Head of caudate nucleus (tissue), 42 donors: ENCODE data around the gene PDGFB.
A peak's percentile ranks its signal among the peaks of the same experiment; 100 is the strongest.

ENCODE experiments used
- DNase-seq, 42 donors: peaks; one replicate each; pipeline versions ENCODE4 v3.0.0 to v3.0.0-alpha.2; 2020 to 2021; ENCODE audit warnings: mixed read lengths in 7 of 42
- intact Hi-C: fragments of 100-400 bp; cut with DNase I; formaldehyde crosslinking; loops from one replicate; pipeline ENCODE4 v1.15.0; 2022

PDGFB gene

DNA sequence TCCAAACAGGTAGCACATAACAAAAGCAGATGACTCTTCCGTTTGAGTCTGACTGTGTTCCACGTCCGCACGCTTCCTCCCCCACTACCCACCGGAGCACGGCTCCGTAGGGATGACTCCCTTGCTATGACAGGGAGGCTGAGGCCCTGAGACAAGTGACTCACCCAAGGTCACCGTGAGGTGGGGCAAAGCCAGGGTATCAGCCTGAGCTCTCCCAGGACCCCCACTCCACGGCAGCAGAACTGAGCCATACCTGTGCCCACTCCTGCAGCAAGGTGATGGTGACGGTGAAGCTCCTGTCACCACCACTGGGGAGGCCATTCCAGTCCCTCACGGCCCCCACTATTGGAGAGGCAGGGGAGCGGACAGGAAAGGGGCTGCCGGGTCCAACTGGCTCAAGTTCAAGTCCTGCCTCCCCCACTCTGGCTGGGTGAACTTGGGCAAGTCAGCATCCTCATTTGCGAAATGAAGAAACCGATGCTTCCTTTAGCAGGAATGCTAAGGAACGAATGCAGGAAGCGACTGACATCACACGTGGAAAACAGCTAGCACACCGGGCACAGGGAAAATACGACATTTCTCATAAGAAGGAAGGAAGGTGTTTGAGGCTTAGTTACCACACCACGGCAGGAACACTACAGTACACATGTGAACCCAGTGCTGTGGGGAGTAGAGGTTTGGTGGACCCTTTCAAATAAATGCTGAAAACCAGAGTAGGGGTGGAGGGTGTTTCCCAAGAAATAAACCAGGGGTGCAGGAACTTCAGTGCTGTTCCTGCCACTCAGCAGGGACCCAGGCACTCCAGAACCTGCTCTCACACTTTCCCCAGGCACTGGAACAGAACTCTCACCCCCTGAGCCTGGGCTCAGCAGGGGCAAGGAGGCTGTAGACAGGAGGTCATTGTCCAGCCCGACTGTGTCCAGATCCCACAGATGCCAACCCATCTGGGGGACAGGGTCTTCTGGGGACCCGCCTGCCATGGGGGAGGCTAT, 59.9 kb downstream of the PDGFB start:
- intact Hi-C loops: no loop called here
- DNase-seq: peak in 1 of 42 donors; percentile 6

DNA sequence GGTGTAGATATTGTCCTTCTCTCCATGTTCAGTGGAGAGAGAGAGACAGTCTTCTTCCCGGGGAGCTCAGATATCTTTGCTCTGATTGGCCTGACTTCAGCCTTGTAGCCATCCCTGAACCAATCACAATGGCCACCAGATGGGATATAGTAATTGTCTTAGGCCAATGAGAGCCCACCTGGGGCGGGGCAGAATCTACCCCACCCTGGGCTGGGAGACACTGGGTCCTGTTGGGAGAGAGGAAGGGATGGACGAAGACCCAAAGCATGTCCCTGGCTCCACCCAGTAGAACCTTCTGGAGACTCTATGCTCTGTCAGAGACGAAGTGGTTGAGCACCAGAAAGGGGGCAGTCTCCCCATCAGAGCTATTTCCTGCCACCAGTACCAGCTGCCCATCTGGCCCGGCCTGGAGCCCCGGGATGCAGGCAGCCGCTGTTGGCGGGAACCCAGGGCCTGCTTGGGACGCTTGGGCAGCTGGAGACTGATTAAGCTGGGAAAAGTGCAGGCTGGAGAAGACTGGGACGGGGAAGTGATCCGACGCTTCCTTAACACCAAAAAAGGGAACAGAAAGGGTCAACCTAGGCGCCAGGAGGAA, 60.7 kb downstream of the PDGFB start:
- DNase-seq: peak; percentile 9 to 82 (median 54)
- intact Hi-C loops: no loop called here

DNA sequence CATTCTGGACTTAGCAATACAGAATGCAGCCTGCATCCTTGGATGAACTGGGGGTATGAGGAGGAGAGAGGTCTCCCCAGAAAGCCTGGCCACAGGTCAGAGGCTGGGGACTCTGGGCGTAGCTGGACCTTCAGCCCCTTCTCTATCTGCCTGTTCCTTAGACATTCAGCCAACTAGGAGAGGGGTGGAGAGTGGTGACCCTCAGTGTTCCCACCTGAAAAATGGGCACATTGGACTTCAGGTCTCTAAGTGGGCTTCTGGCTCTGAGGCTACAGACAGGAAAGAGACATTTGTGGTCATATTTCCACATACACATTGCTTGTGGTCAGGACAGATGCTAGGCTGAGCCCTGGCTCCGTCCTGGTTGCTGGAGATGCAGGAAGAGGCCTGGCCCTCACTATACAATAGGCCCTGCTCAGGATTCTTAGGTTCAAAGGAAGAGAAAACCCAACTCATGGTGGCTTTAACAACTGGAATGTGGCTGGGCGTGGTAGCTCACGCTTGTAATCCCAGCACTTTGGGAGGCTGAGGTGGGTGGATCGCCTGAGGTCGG, 62.2 kb downstream of the PDGFB start:
- intact Hi-C loops: no loop called here
- DNase-seq: peak in 5 of 42 donors; percentile 3 to 18 (median 5)

DNA sequence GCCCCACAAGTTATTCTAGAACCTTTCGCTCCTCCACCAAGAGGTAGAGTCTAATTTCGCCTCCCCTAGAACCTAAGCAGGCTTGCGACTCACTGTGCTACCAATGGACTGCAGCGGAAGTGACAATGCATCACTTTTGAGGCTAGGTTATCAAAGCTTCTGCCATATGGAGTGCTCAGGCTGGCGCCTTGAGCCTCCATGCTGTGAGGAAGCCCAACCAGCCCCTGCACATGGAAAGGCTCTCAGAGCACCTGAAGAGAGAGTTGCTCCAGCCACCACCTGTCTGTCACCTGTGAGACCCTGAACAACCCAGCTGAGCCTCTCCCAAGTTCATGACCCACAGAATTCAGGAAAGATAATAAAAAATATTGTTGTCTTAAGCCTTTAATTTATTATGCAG, 63.0 kb downstream of the PDGFB start:
- peak in 2 of 42 donors; percentile 2 to 21 for DNase-seq
- intact Hi-C loops: no loop called here

DNA sequence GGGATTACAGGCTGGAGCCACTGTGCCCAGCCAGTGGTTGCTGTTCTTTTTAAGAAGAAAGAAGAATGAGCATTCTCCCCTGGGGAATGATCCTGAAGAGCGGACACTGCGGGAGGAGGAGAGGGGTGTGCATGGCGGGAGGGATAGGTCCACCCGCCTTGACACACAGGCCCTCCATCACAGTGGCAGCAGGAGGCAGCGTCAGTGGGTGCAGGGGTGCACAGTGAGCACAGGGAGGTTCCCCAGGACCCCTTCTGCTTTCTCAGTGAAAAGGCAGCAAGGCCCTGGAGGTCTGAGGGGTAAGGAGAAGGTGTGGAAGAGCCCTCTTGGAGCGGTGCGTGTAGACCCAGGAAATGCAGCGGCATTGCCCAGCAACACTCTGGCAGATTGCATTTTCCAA, 63.4 kb downstream of the PDGFB start:
- intact Hi-C loops: no loop called here
- DNase-seq: peak in 3 of 42 donors; percentile 4 to 29 (median 5)

DNA sequence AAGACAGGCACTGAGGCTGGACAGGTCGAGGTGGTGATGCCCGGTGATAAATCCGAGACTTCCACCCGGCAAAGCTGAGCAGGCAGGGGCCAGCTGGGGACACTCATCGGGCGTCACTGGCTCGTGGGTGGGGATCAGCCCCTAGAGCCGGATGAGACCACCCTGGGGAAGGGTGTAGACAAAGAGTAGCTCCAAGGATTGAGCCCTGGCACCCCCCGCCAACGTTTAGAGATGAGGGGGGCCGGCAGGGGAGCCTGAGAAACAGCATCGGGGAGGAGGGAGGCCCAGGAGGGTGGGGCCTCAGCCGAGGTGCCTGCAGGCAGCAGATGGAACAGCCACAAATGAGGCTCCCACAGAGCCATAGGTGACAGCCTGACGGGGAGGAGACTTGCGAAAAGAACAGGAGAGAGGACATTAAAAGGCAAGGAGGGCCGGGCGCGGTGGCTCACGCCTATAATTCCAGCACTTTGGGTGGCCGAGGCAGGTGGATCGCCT, 64.9 kb downstream of the PDGFB start:
- DNase-seq: peak in 3 of 42 donors; percentile 3 to 29 (median 6)
- intact Hi-C loops: no loop called here

DNA sequence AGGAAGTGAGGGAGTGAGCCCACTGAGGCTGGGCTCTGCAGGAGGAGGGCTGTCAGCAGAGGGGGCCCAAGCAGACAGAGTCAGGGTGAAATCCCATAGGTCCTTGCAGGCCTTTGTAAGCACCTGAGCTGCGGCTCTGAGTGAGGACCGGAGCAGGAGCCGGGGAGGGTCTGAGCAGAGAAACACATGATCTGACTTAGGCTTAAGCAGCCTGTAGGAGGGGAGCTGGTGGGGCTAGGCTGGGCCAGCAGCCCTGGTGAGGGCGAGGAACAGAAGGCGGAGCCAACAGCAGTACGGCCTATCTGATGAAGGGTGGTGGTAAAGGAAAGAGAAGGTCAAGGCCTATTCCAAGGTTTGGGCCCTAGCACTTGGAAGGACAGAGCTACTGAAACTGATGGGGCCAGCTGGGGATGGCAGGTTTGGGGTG, 65.4 kb downstream of the PDGFB start:
- intact Hi-C loops: no loop called here
- peak in 3 of 42 donors; percentile 6 to 35 (median 6) for DNase-seq

DNA sequence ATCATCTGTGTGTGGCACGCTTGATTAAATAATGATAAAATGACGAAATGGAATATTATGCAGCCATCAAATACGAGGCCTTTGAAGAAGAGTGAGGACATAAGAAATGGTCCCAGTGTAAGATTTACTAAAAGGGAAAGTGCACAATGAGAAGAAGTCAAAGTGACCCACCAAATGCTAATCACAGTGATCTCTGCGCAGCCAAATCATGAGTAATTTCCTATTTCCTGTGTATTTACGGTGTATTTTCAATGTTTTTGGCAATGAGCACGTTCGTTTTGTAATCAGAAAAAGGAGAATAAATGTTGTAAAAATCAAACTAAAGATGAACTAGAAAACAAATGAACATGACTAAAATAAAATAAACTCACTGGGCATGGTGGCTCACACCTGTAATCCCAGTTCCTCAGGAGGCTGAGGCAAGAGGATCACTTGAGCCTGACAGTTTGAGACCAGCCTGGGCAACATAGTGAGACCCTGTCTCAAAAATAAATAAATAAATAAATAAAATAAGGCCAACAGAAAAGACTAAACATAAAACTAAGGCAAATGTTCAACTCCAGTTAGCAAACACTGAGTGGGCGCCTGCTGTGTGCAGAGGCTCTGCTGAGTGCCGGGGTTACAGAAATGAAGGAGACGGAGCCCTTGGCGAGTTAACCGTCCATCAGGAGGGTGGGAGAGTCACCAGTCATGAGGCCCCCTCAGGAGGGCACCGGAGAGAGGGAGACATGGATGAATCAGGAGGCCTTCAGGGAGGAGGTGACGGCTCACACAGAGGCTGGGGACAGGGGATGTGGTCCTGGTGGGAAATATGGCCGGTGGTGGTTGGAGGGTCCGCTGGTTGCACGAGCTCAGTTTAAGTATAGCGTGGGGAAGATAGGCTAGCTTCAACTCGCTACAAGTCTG, 66.3 kb downstream of the PDGFB start:
- intact Hi-C loops: no loop called here
- DNase-seq: peak in 2 of 42 donors; percentile 1 to 10

DNA sequence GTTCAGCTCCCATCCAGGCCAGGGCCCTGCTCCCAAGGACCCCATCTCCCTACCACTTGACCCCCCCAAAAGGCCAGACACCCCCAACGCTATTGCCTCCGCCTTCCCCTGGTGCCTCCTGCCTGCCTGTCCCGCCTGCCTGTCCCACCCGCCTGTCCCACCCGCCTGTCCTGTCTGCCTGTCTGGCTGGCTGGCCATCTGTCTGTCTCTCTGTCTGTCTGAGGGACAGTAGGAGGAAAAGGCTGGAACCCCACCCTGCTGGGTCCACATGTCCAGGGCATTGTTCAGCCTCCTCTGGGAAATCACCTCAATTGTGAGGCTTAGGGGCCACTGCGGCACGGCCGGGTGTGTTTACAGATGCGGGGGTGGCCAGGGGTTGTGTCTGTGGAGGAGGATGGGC, 67.0 kb downstream of the PDGFB start:
- intact Hi-C loops: no loop called here
- peak in 2 of 42 donors; percentile 1 to 11 for DNase-seq

DNA sequence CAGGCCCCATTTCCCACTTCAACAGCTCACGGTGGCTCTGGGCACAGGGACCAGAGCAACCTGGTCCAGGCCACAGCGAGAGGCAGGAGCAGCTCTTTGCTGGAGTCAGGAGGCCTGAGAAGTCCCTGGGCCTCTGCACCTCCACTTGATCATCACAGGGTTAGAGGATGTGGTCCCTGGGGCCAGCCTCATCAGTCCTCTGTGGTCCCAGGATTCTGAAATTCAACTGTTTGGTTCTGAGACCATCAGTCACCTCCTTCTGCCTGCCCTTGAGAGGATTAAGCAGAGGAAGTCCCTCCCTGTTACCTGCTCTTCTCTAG, 67.4 kb downstream of the PDGFB start:
- intact Hi-C loops: no loop called here
- no peak for DNase-seq

DNA sequence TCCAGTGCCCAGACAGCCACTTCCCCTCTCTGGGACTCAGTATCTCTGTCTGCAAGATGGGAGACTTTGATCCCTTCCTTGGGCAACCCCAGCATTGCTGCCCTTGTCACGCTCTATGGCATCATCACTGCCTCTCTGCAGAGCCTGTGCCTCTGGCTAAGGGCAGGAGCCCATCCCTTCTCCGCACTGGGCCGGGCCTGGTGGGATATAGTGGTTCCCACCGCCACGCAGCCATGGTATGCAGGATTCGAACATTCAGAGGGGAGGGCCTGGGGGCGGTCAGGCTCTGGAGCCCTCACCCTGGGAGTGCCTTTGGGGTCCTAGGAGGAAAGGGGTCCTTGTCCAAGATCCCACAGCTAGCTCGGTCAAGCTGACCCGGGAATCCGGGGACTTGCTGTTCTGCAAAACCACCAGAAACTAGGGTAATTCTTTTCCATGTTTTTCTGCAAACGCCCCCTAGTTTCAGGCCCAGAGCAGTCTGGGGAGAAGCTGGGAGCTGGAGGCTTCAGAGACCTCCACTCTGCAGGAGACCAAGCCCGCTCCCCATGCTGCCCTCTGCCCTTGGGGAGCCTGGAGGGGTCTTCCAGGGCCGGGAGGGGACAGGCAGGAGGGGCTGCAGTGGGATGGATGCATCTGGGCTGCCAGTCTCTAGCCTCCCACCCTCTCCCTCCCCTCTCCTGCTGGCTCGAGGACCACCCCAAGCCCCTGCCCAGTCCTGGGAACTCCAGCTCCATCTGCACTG, 67.9 kb downstream of the PDGFB start:
- DNase-seq: peak in 2 of 42 donors; percentile 5 to 11
- intact Hi-C loops: no loop called here

DNA sequence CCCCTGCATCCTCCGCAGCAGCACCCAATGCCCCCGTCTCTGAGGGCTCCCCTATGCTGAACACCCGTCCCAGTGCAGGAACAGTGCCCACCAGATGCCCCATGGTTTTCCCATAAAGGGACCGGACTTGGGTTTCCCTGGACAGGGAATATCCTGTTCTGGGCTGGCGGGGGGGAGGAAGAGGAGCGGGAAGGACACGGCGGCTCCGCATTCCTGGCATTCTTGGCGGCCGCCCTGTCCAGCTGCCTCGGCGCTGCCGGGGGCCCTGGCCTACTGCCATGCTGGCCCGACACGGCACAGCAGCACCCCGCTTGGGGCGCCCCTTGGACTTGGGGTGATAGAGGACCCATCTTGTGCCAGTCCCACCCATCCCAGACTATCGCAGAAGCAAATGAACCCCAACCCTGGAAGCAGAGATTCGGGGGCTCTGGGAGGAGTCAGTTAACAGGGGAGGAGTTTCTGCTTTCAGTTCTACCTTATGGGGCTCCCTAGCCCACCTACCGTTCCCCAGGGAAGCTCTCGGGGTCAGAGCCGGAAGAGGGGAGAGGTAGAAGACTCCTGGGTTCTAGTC, 68.6 kb downstream of the PDGFB start:
- peak in 3 of 42 donors; percentile 8 to 17 (median 11) for DNase-seq
- intact Hi-C loops: no loop called here

DNA sequence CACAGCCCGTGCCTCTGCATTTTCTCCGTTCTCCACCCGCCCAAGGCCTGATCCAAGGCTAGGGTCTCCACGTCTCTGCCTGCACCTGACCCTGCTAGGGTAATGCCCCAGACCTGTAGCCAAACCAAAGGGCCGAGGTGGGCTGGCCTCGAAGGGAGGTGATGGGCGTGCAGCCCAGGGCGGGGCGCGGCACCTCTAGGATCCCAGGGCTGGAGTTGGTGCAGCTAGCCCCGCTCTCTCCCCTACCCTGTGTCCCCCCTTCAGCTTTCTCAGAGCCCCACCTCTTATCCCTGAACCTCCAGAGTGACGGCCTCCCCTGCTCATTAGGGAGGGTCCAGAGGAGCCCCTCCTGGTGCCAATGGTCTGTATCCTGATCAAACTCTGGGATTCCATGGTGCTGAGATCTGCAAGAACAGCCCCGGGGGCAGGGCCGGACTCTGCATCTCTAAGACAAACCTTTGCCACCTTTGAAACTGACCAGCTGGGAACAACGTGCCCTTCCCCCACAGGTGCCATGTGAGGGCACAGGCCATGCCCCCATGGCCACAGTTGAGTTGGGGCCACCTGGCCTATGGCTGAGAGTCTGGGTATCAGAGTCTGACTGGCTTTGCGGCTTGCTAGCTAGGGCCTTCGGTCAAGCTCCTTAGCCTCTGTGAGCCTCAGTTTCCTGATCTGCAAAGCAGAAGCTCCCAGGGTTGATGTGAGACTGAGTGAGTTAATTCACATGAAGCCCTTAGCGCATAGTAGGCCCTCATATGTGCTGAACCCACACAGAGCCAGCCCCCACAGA, 69.2 kb downstream of the PDGFB start:
- intact Hi-C loops: no loop called here
- peak in 2 of 42 donors; percentile 6 to 13 for DNase-seq

DNA sequence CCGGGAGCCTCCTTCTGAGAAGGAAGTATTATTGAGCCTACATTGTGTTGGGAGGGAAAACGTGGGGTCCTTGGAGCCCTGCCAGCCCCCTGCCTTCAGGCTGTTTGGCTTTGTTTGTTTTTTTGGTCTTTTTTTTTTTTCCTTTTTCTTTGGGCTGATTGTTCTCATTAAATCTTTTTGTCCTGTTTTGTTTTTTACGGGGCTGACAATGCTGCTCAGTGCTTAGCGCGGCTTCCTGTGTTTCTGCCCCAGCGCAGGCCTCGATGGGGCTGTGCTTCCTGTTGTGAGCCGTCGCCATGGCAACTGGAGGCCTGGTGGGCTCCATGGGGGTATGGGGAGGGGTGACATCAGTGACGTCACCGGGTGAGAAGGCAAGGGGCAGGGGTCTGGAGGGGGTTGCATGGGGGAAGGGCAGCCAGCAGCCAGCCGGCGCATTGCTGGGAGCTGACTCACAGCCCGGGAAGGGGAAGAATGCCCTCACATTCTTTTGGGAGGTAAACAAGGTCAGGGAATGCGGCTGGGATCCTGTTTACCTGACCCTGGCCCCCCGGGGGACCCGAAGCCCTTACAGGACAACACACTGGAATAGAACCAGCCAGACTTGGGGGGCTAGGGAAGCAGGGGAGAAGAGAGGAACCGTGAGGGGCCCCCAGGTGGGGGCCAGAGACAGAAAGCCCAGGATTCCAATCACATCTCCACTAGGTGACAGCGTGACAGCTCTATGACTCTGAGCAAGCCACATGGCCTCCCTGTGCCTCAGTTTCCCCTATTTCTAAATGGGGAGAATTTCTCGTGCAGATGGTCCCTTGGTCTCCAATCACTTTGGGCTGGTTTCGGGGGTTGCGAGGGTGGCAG, 70.1 kb downstream of the PDGFB start:
- intact Hi-C loops: loop anchor here (5.0 kb wide), 2 partner anchors 143 to 353 kb away; partner anchors contain the start of gene RPL3
- DNase-seq: peak in 18 of 42 donors; percentile 17 to 72 (median 40)

DNA sequence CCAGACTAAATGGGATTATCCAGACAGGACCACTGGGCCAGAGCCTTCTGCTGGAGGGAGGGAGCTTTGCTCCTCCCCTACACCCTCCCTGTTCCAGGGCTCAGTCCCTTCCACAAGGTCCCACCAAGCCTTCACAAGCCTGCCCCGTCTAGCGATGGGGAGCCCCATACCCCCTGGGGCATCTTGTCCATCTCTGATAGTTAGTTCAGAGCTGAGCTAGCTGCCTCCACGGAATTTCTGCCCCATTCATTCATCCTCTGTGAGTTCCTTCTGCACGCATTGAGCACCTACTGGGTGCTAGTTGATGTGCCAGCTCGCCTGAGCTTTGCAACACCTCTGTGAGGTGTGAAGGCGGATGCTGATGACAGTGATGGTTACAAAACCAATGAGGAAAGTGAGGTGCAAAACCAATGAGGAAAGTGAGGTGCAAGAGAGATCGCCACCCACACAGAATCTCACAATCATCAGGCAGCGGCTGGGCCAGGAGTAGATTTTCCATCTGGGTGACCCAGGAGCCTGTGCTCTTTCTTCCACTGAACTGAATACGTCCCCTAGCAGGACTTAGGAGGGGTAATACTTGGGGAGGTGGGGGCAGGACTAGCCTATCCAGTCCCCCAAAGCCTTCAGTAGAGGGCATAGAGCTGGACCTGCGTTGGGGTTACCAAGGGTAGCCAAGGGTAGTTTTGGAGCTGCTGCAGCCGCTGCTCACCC, 70.8 kb downstream of the PDGFB start:
- DNase-seq: peak in 2 of 42 donors; percentile 8 to 27

More for the DNA sequence above, 70.8 kb downstream of the PDGFB start:
- intact Hi-C loops: loop anchor here (5.0 kb wide), 2 partner anchors 143 to 353 kb away; partner anchors contain the start of gene RPL3
